Measurements from ENCODE around the gene TAS2R30.
A peak's percentile ranks its signal among the peaks of the same experiment; 100 is the strongest.

The TAS2R30 gene, protein sequence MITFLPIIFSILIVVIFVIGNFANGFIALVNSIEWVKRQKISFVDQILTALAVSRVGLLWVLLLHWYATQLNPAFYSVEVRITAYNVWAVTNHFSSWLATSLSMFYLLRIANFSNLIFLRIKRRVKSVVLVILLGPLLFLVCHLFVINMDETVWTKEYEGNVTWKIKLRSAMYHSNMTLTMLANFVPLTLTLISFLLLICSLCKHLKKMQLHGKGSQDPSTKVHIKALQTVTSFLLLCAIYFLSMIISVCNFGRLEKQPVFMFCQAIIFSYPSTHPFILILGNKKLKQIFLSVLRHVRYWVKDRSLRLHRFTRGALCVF

DNA sequence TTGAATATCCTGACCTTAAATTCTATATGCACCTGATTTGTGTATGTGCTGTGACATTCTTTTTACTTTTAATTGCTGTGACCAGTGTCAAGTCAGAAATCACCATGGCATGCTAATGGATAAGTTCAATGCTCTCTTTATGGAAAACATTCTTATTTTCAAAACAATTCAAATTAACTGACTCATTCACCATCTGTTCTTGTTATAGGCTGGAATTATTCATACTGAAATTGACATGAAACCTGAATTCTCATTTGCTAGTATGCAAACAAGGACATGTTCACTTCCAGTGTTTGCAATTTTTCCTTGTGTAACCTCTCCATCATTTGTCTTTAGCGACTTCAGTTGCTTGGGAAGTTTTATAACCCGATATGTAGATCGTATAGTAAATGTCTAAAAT, at the start of gene TAS2R30:
Gene TAS2R30 (minus strand): TSS at position 340 of the 400 bp plus-strand sequence. CDS start 400 bp downstream, outside the sequence.
- no peaks in the 10 kb centered on the region for H3K27me3 Mint-ChIP-seq
- H3K27ac Mint-ChIP-seq, result no peak within 1 kb of the TSS
- peaks cover 8% of the 10 kb centered on the region for H3K36me3 Mint-ChIP-seq (ENCODE audit: low read depth)
- H3K4me1 Mint-ChIP-seq (ENCODE audit: low read depth), result peaks cover 16% of the 10 kb centered on the region
- intact Hi-C loops (cut with micrococcal nuclease), result no loop called here
- H3K9me3 Mint-ChIP-seq, result no peaks in the 10 kb centered on the region
- H3K4me3 Mint-ChIP-seq, result no peak within 1 kb of the TSS

DNA sequence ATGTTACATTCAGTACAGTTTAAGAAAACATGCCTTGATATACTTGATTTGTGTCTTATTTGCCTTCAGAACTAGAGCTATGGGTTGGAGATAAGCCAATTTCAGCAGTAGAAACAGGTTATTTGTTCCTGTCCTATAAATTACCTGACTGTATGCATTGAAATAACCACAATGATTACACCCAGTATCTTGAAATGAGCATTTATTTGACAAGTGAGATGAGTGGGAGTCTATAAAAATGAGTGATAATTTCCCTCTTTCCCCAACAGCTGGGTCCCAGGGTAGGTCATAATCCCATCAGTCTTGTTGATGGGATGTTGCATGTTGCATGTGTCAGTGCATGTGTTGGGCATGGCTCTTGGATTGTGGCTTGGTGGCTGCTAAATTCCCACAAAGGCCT, 48.6 kb upstream of the TAS2R30 start:
- intact Hi-C loops (cut with micrococcal nuclease), result no loop called here
- Mint-ChIP-seq H3K9me3 (no peaks in the 10 kb centered on the region), H3K4me1 (ENCODE audit: low read depth) (no peaks in the 10 kb centered on the region), H3K4me3 (no peak overlapping the region), H3K36me3 (ENCODE audit: low read depth) (no peaks in the 10 kb centered on the region), H3K27ac (no peak overlapping the region), H3K27me3 (no peaks in the 10 kb centered on the region)

DNA sequence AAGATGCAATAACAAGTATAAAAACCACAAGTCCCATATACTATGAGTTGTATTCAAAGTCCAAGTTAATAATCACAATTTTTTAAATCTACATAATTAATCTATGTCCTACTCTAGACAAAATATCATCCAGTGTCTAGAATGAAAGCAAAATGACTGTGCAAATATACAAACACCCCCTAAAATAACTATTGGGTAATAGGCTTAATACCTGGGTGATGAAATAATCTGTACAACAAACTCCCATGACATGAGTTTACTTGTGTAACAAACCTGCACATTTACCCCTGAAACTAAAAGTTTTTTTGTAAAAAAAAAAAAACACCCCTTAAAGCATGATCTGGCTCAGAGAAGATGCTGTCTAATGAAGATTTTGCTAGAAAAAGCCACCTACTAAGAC, 48.1 kb upstream of the TAS2R30 start:
- Mint-ChIP-seq H3K4me3 (no peak overlapping the region), H3K36me3 (ENCODE audit: low read depth) (no peaks in the 10 kb centered on the region), H3K4me1 (ENCODE audit: low read depth) (no peaks in the 10 kb centered on the region), H3K27ac (no peak overlapping the region), H3K27me3 (no peaks in the 10 kb centered on the region), H3K9me3 (no peaks in the 10 kb centered on the region)
- intact Hi-C loops (cut with micrococcal nuclease), result no loop called here

DNA sequence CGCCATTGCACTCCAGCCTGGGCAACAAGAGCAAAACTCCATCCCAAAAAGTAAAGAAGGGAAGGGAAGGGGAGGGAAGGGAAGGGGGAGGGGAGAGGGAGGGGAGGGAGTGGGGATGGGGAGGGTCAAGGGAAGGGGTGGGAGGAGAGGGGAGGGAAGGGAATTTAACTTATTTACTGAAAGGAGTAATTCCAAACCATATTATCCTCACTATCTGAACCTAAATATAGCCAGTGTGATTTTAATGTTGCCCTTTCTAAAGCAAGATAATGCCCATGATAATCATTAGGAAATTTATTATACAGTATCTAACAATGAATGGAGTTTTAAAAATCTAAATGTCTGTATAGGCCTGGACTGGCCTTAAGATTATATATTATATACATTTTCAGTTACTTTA, 43.8 kb upstream of the TAS2R30 start:
- peaks cover 7% of the 10 kb centered on the region for H3K4me1 Mint-ChIP-seq (ENCODE audit: low read depth)
- H3K36me3 Mint-ChIP-seq (ENCODE audit: low read depth), result no peaks in the 10 kb centered on the region
- H3K27ac Mint-ChIP-seq, result no peak overlapping the region
- H3K9me3 Mint-ChIP-seq, result no peaks in the 10 kb centered on the region
- no peak overlapping the region for H3K4me3 Mint-ChIP-seq
- intact Hi-C loops (cut with micrococcal nuclease), result no loop called here
- no peaks in the 10 kb centered on the region for H3K27me3 Mint-ChIP-seq

DNA sequence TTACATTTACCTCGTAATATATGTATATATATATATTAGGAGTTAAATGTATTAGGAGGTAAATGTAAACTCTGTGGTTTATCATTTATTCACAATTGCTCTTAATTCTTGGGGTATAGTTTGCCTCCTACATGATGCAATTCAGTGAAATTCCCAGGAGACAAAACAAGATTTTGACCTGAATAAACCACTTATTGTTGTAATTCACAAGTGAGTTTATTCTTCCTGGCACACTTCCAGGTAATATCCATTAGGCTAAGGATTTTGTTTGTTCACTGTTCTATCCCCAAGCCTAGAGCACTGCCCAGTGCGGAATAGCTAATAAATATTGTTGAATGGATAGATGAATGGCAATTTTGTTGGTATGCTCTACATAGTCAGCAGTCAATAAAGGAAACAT, 39.6 kb upstream of the TAS2R30 start:
- H3K4me3 Mint-ChIP-seq, result no peak overlapping the region
- H3K4me1 Mint-ChIP-seq (ENCODE audit: low read depth), result peaks cover 34% of the 10 kb centered on the region
- intact Hi-C loops (cut with micrococcal nuclease), result no loop called here
- no peaks in the 10 kb centered on the region for H3K27me3 Mint-ChIP-seq
- H3K36me3 Mint-ChIP-seq (ENCODE audit: low read depth), result peaks cover 19% of the 10 kb centered on the region
- H3K27ac Mint-ChIP-seq, result no peak overlapping the region
- H3K9me3 Mint-ChIP-seq, result no peaks in the 10 kb centered on the region

DNA sequence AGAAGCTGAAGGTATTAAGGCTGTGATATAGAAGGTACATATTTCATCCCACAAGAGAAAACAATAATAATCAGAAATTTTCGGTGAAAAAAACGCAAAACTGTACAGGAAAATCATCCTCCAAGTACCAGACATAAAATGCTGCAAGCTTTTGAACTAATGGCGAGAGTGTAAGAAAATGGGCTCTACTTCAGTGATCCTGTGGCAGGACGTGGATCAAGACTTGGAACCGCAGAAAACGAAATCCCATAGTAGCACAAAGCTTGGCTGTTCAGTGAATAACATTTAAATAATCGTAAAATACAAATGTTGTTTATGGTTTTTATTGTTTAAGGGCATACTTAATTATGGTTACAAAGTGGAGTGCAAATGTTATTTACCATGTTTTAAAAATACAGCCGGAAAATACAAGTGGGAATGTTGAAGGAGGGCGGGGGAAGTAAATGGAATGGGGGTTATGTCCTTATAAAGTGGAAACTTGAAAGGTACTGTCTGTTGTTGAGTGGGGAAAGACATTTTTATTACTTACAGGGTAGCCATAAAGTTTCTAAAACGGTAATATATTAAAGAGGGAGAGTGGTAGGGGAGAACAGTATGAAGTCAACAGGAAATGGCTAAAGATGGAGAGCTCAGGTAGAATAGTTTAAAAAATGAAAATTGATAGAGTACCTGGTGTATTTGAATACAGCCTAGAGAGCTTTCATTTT, 37.7 kb upstream of the TAS2R30 start:
- intact Hi-C loops (cut with micrococcal nuclease), result loop anchor here (1.0 to 2.0 kb wide), 2 partner anchors 314 to 421 kb away; no protein-coding TSS in a partner anchor
- H3K36me3 Mint-ChIP-seq (ENCODE audit: low read depth), result peaks cover 26% of the 10 kb centered on the region
- peak overlapping the region; percentile 99 for H3K4me3 Mint-ChIP-seq
- peaks cover 48% of the 10 kb centered on the region for H3K4me1 Mint-ChIP-seq (ENCODE audit: low read depth)
- H3K27ac Mint-ChIP-seq, result peak overlapping the region; percentile 100
- no peaks in the 10 kb centered on the region for H3K9me3 Mint-ChIP-seq
- no peaks in the 10 kb centered on the region for H3K27me3 Mint-ChIP-seq

DNA sequence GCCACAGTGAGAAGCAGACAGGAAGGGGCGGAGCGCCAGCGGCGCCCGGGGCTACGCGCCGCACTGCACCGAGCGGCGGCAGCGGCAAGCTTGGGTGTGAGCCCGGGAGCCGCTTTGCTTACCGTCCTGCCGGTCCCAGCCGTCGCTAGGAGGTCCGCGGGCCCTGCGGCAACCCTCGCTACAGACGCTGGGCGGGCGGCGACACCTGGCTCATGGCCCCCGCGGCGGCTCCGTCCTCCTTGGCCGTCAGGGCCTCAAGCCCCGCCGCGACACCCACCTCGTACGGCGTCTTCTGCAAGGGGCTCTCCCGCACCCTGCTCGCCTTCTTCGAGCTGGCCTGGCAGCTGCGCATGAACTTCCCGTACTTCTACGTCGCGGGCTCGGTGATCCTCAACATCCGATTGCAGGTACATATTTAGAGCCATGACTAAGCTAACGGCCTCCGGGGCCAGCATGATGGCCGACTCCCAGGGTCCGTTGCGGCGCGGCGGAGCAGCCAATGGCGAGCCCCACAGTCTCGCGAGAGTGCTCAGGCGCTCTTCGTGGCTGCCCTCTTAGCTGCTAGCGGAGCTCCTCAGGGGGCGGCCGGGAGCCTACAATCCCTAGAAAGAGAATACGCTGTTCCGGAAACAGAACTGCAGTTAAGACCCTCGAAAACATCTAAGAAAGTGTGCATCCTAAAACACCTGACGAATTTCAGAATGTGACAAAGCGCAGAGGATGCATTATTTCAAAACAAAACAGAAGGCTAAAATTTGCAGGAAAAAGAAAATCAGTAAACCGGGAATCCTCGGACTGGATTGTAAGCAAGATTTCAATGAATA, 36.9 kb upstream of the TAS2R30 start, which contains the start of gene SMIM10L1:
Gene SMIM10L1 (plus strand): TSS at position 50 of the 824 bp plus-strand sequence. CDS start 163 bp downstream, at position 213.
- H3K4me1 Mint-ChIP-seq (ENCODE audit: low read depth), result peaks cover 46% of the 10 kb centered on the region
- no peaks in the 10 kb centered on the region for H3K9me3 Mint-ChIP-seq
- peaks cover 26% of the 10 kb centered on the region for H3K36me3 Mint-ChIP-seq (ENCODE audit: low read depth)
- intact Hi-C loops (cut with micrococcal nuclease), result loop anchor here (1.0 kb wide), 1 partner anchor 315 kb away; no protein-coding TSS in a partner anchor
- peak within 1 kb of the TSS; percentile 99 for H3K4me3 Mint-ChIP-seq
- peak within 1 kb of the TSS; percentile 100 for H3K27ac Mint-ChIP-seq
- H3K27me3 Mint-ChIP-seq, result no peaks in the 10 kb centered on the region

DNA sequence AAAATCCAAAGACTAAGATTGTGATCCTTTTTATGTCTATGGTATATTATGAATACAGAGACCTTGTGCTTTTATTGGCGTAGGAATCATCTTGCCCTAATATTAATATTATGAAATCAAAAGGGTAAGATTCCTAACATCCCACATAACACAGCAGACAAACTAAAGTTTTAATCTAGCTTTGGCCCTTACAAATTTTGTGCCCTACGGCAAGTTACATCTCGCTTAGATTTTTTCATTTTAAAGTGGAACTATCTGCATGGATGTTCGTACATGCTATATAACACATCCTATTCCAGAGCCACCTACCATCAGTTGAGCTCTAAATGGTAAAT, 36.3 kb upstream of the TAS2R30 start:
- no peaks in the 10 kb centered on the region for H3K9me3 Mint-ChIP-seq
- intact Hi-C loops (cut with micrococcal nuclease), result loop anchor here (1.0 kb wide), 1 partner anchor 316 kb away; no protein-coding TSS in a partner anchor
- no peaks in the 10 kb centered on the region for H3K27me3 Mint-ChIP-seq
- peaks cover 31% of the 10 kb centered on the region for H3K36me3 Mint-ChIP-seq (ENCODE audit: low read depth)
- H3K4me1 Mint-ChIP-seq (ENCODE audit: low read depth), result peaks cover 47% of the 10 kb centered on the region
- H3K27ac Mint-ChIP-seq, result peak overlapping the region; percentile 100
- peak overlapping the region; percentile 99 for H3K4me3 Mint-ChIP-seq

DNA sequence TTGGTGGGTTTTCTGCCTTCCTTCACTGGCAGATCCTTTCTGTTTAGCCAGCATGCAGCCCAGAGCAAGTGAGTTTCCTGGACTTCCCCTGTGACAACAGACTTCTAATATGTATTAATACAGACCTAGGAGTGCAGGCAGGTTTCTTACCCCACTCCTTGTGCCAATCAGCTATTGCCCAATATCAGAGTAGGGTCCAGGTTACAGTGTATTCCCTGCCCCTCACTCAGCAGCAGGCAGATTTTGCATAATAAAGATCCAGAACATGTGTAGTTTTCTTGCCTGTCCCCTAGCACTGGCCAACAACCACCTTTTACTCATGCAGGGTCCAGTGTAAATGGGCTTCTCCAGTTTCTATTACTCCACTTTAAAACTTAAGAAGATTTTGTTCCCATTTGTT, 31.9 kb upstream of the TAS2R30 start:
- H3K27me3 Mint-ChIP-seq, result no peaks in the 10 kb centered on the region
- H3K36me3 Mint-ChIP-seq (ENCODE audit: low read depth), result peaks cover 43% of the 10 kb centered on the region
- H3K27ac Mint-ChIP-seq, result no peak overlapping the region
- intact Hi-C loops (cut with micrococcal nuclease), result no loop called here
- H3K4me1 Mint-ChIP-seq (ENCODE audit: low read depth), result peaks cover 55% of the 10 kb centered on the region
- no peaks in the 10 kb centered on the region for H3K9me3 Mint-ChIP-seq
- H3K4me3 Mint-ChIP-seq, result no peak overlapping the region

DNA sequence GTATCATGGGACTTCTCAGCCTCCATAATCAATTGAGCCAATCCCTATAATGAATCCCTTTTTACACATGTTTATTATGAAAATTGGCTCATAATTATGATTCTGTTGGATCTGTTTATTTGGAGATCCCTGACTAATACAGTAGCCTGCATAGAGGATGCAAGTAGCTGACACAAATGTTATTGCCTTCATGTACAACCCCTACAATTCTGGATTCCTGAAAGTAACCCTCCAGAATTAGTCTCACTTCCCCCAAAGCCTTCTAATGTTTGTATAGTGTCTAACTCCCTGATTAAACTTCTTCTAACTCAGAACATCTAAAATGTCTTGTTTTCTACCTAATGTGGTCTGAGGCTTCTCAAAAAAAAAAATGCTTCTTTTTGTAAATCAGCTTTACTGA, 29.9 kb upstream of the TAS2R30 start:
- Mint-ChIP-seq H3K36me3 (ENCODE audit: low read depth) (peaks cover 44% of the 10 kb centered on the region), H3K27ac (no peak overlapping the region), H3K4me3 (no peak overlapping the region), H3K27me3 (no peaks in the 10 kb centered on the region), H3K9me3 (no peaks in the 10 kb centered on the region), H3K4me1 (ENCODE audit: low read depth) (peaks cover 47% of the 10 kb centered on the region)
- intact Hi-C loops (cut with micrococcal nuclease), result no loop called here

DNA sequence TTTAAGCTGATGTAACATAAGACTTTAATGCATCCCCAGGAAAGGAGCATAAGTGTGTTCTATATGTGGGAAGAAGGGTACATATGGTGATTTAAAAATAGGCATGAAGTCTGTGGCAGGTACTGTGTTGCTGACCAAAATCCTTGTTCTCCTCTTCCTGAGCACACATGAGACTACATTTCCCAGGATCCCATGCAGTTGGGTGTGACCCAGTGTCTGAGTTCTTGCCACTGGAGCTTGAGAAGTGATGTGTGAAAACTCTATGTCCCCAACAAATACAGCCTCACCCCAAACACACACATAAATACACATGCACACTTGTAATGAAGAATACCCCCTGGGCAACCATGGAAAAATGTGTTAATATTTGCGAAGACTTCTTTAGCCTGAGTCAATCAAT, 28.1 kb upstream of the TAS2R30 start:
- no peaks in the 10 kb centered on the region for H3K9me3 Mint-ChIP-seq
- H3K36me3 Mint-ChIP-seq (ENCODE audit: low read depth), result peaks cover 42% of the 10 kb centered on the region
- H3K27ac Mint-ChIP-seq, result no peak overlapping the region
- H3K4me1 Mint-ChIP-seq (ENCODE audit: low read depth), result peaks cover 31% of the 10 kb centered on the region
- no peaks in the 10 kb centered on the region for H3K27me3 Mint-ChIP-seq
- intact Hi-C loops (cut with micrococcal nuclease), result no loop called here
- no peak overlapping the region for H3K4me3 Mint-ChIP-seq

DNA sequence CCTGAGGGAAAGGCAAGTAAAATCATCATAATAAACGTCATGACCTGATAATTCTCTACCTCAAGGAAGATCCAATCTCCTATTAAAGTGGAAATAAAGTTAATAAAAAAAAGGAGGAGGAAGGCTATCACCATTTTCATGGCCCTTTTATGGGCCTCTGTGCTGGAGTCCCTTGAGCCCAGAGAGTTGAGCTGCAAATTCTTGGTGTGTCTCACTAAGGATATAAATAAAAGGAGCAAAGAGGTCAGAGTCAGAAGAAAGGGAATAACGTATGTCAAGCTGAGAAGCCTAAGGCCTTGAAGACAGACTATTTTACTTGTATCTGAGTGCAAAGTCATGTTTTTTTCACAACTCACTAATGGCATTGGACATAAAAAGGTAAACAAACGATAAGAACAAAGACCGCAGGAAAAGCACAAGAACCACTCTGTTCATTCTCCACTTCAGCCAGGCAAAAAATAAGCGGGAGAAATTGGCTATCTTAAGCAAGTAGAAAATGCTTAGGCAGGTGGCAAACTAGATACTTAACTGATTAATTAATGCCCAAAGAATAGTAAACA, 24.5 kb upstream of the TAS2R30 start:
- peaks cover 11% of the 10 kb centered on the region for H3K4me1 Mint-ChIP-seq (ENCODE audit: low read depth)
- intact Hi-C loops (cut with micrococcal nuclease), result no loop called here
- no peaks in the 10 kb centered on the region for H3K27me3 Mint-ChIP-seq
- no peak overlapping the region for H3K4me3 Mint-ChIP-seq
- peaks cover 11% of the 10 kb centered on the region for H3K9me3 Mint-ChIP-seq
- H3K27ac Mint-ChIP-seq, result no peak overlapping the region
- peaks cover 35% of the 10 kb centered on the region for H3K36me3 Mint-ChIP-seq (ENCODE audit: low read depth)

DNA sequence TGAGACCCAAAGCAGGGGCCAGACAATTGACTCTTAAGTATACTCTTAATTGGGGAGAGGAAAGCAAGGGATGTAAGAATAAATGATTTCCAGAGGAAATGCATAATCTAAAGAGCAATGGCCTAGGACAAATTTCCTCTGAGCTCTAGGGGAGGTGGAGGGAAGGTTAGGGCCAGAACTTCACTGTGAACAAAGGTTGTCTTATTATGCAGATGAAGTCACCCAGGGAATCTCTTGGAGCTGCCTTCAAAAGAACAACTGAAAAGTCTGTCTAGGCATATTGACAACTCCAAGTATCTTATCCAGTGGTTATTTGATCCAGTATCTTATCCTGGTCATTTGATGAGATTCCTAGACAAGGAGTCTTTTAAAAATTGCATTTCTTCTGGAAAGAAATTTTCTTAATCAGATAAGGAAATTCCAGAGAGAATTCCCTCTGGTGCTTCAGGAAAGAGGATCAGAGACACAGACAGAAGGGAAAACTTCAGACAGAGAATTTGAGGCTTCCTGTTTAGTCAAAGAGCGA, 20.0 kb upstream of the TAS2R30 start:
- Mint-ChIP-seq H3K36me3 (ENCODE audit: low read depth) (peaks cover 25% of the 10 kb centered on the region), H3K27ac (no peak overlapping the region), H3K4me1 (ENCODE audit: low read depth) (no peaks in the 10 kb centered on the region), H3K27me3 (no peaks in the 10 kb centered on the region), H3K4me3 (no peak overlapping the region), H3K9me3 (peaks cover 18% of the 10 kb centered on the region)
- intact Hi-C loops (cut with micrococcal nuclease), result no loop called here
